Measurements from ENCODE around the gene C2CD2L. TPM values are rescaled to one million over a fixed set of nuclear protein-coding genes. Genes with fewer than 3 reads are reported as not detected.

The C2CD2L gene
- total and polyA plus RNA-seq, 2 donors (not counting 1 experiment from before 2014, with no cell fraction given): 3.0 TPM

DNA sequence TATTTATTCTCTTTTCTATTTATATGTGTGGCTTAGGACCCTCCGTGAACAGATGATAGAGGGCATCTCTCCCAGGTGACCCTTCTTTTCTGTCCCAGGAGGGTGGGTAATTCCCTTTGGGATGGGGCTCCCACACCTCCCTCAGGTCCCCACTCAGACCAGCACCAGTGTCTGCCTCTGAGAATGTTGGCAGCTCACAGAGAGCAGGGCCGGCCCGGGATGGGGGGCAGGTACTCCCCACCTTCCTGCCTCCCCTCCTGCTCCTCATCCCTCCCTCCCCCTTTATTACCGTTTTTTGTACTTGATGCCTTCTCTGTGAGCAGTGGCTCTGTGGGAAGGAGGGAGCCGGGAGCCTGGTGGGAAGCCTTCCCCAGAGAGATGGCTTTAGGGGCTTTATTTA, 9.5 kb downstream of the C2CD2L start:
- Histone ChIP-seq H3K36me3 (ENCODE audit: control insufficient read depth, insufficient read depth, low read length) (peaks cover 8% of the 10 kb centered on the region), H2AFZ (ENCODE audit: low read length) (no peak overlapping the region), H3K4me2 (ENCODE audit: extremely low read depth, insufficient read depth, low read length) (no peak overlapping the region), H3K79me2 (ENCODE audit: control insufficient read depth, insufficient read depth, low read length) (peaks cover 1% of the 10 kb centered on the region), H3K4me1 (ENCODE audit: control insufficient read depth, extremely low read depth, insufficient read depth, low read length) (peaks cover 8% of the 10 kb centered on the region), H3K4me3 (replicated peaks in 1 of 4; ENCODE audit: control extremely low read depth in 1 of 4, insufficient read depth in 1 of 4, low read depth in 3 of 4, low read length in 4 of 4) (no peak overlapping the region), H3K9me3 (ENCODE audit: control insufficient read depth, insufficient read depth, low read depth, low read length) (no peaks in the 10 kb centered on the region), H3K9ac (ENCODE audit: insufficient read depth, low read length) (no peak overlapping the region), H3K27me3 (ENCODE audit: control insufficient read depth, insufficient read depth, low read length) (no peaks in the 10 kb centered on the region), H4K20me1 (ENCODE audit: control insufficient read depth, extremely low read depth, insufficient read depth, low read length) (no peaks in the 10 kb centered on the region), H3K27ac (ENCODE audit: insufficient read depth, low read length) (no peak overlapping the region)
- TF ChIP-seq, protein P1, sequence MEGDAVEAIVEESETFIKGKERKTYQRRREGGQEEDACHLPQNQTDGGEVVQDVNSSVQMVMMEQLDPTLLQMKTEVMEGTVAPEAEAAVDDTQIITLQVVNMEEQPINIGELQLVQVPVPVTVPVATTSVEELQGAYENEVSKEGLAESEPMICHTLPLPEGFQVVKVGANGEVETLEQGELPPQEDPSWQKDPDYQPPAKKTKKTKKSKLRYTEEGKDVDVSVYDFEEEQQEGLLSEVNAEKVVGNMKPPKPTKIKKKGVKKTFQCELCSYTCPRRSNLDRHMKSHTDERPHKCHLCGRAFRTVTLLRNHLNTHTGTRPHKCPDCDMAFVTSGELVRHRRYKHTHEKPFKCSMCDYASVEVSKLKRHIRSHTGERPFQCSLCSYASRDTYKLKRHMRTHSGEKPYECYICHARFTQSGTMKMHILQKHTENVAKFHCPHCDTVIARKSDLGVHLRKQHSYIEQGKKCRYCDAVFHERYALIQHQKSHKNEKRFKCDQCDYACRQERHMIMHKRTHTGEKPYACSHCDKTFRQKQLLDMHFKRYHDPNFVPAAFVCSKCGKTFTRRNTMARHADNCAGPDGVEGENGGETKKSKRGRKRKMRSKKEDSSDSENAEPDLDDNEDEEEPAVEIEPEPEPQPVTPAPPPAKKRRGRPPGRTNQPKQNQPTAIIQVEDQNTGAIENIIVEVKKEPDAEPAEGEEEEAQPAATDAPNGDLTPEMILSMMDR (conservative IDR thresholded peaks at IDR 0.05 in 1 of 2, IDR thresholded peaks at IDR 0.05 in 1 of 2; ENCODE audit: low read depth in 1 of 2, low read length in 2 of 2): no peak
- no peak for TF ChIP-seq EZH2 (IDR thresholded peaks at IDR 0.05; ENCODE audit: low read length, missing control alignments)
- DNase-seq (ENCODE audit: low read depth in 2 of 2): no peak

- H3K79me2 ChIP-seq (ENCODE audit: control insufficient read depth, insufficient read depth, low read length): peaks cover 7% of the 10 kb centered on the region
These were observed 10.0 kb downstream of the C2CD2L start for GRCh38 chr11:119117004-119117706.

GRCh38 chr11:119118227-119118626, 11.1 kb downstream of the C2CD2L start:
- Histone ChIP-seq H3K79me2 (ENCODE audit: control insufficient read depth, insufficient read depth, low read length) (peaks cover 16% of the 10 kb centered on the region), H4K20me1 (ENCODE audit: control insufficient read depth, extremely low read depth, insufficient read depth, low read length) (no peaks in the 10 kb centered on the region), H3K36me3 (ENCODE audit: control insufficient read depth, insufficient read depth, low read length) (peaks cover 5% of the 10 kb centered on the region), H3K4me1 (ENCODE audit: control insufficient read depth, extremely low read depth, insufficient read depth, low read length) (peaks cover 11% of the 10 kb centered on the region), H3K27me3 (ENCODE audit: control insufficient read depth, insufficient read depth, low read length) (no peaks in the 10 kb centered on the region), H3K9me3 (ENCODE audit: control insufficient read depth, insufficient read depth, low read depth, low read length) (no peaks in the 10 kb centered on the region), H3K4me3 (replicated peaks in 1 of 4; ENCODE audit: control extremely low read depth in 1 of 4, insufficient read depth in 1 of 4, low read depth in 3 of 4, low read length in 4 of 4) (no peak overlapping the region), H3K4me2 (ENCODE audit: extremely low read depth, insufficient read depth, low read length) (no peak overlapping the region), H3K27ac (ENCODE audit: insufficient read depth, low read length) (no peak overlapping the region), H2AFZ (ENCODE audit: low read length) (no peak overlapping the region), H3K9ac (ENCODE audit: insufficient read depth, low read length) (no peak overlapping the region)
- no peak for TF ChIP-seq EZH2 (IDR thresholded peaks at IDR 0.05; ENCODE audit: low read length, missing control alignments)
- TF ChIP-seq, protein P1 (conservative IDR thresholded peaks at IDR 0.05 in 1 of 2, IDR thresholded peaks at IDR 0.05 in 1 of 2; ENCODE audit: low read depth in 1 of 2, low read length in 2 of 2): no peak
- DNase-seq (ENCODE audit: low read depth in 2 of 2): no peak

More at GRCh38 chr11:119117004-119117706, 10.0 kb downstream of the C2CD2L start:
- no peak for DNase-seq (ENCODE audit: low read depth in 2 of 2)
- Histone ChIP-seq H3K4me2 (ENCODE audit: extremely low read depth, insufficient read depth, low read length) (no peak overlapping the region), H2AFZ (ENCODE audit: low read length) (no peak overlapping the region), H3K4me1 (ENCODE audit: control insufficient read depth, extremely low read depth, insufficient read depth, low read length) (peaks cover 10% of the 10 kb centered on the region), H3K9ac (ENCODE audit: insufficient read depth, low read length) (no peak overlapping the region), H3K9me3 (ENCODE audit: control insufficient read depth, insufficient read depth, low read depth, low read length) (no peaks in the 10 kb centered on the region), H3K27me3 (ENCODE audit: control insufficient read depth, insufficient read depth, low read length) (no peaks in the 10 kb centered on the region), H3K4me3 (replicated peaks in 1 of 4; ENCODE audit: control extremely low read depth in 1 of 4, insufficient read depth in 1 of 4, low read depth in 3 of 4, low read length in 4 of 4) (no peak overlapping the region), H3K27ac (ENCODE audit: insufficient read depth, low read length) (no peak overlapping the region), H4K20me1 (ENCODE audit: control insufficient read depth, extremely low read depth, insufficient read depth, low read length) (no peaks in the 10 kb centered on the region), H3K36me3 (ENCODE audit: control insufficient read depth, insufficient read depth, low read length) (peaks cover 8% of the 10 kb centered on the region)
- TF ChIP-seq, protein P1 (conservative IDR thresholded peaks at IDR 0.05 in 1 of 2, IDR thresholded peaks at IDR 0.05 in 1 of 2; ENCODE audit: low read depth in 1 of 2, low read length in 2 of 2): no peak
- TF ChIP-seq EZH2 (IDR thresholded peaks at IDR 0.05; ENCODE audit: low read length, missing control alignments): no peak

Data from fibroblast of lung (primary cell).